ENCODE data around the gene IL18.
"Not testable (repeated sequence)": the region's sequence is repeated elsewhere in the genome, so short reads cannot be mapped to it uniquely, and the experiment has no call there.

IL18 gene

DNA sequence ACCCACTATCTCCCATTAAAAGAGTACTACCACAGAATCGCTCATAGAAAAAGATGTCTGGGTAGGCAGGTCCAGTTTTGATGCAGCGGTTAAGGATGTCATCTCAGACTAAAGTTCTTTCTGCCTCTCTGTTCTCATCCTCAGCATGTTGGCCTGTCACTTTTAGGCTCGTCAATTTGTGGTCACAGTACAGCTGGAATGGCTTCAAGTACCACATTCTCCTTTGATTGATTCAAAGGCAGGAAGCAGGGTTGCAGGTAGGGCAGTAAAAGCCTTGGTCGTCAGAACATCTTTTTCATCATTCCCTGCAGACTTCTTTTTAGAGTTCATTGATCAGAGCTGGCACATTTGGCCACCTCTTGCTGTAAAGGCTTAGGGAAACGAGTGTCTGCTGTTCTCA, 48.5 kb downstream of the IL18 start:
- no peak for DNase-seq

DNA sequence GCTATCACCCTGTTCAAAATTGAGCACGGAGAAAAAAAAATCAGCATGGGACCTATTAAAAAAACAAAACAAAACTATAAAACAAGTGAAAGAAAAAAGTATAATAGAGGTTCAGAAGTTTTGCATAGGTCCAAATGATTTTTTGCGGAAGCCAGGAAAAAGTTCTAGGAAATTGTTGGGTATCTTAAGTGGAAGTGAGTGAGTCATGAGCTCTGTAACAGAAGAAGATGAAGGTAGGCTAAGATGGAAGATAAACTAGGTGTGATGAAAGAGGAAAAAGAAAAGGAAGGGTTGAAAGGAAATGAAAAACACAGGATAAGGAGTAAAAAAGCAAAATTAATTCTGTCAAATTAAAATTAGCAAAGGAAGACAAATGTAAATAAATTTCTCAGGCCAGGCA, 49.4 kb downstream of the IL18 start:
- no peak for DNase-seq

DNA sequence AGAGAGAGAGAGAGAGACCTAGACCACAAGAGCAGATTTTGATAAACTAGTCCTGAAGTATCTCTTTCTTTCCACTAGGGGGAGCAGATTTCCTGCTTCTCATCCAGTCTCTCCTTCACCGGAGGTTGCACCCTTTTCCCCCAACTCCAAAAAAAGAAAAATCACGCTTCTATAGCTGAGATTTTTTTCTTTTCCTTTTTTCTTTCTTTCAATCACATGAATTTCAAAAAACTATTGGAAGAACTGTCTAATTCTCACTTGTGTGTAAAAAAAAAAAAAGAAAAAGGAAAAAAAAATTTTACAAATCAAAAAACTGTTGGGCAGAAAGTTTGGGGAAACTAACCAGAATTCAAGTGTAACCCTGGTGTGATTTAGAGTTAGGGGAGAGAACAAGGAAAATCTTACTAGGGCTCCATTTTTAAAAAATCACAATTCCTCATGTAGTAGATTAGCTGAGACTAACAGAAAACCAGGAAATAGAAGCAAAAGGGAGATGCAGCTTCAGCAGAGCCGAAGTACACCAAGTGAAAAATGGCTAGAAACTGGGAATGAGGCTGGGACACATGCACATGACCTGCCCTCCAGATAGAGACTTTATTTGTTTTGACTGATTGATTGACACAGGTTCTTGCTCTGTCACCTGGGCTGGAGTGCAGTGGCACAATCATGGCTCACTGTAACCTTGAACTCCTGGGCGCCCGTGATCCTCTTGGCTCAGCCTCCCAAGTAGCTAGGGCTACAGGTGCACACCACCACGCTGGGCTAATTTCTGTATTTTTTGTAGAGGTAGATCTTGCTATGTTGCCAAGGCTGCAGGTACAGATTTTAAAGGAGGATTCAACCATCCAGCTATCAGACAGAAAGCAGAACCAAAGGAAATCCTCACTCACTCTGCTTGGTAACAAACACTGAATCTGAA, 50.1 kb downstream of the IL18 start:
- no peak for DNase-seq

GRCh38 chr11:112106070-112106469, 57.8 kb downstream of the IL18 start:
- no peak for DNase-seq

GRCh38 chr11:112103446-112103845, 60.4 kb downstream of the IL18 start:
- no peak for DNase-seq

DNA sequence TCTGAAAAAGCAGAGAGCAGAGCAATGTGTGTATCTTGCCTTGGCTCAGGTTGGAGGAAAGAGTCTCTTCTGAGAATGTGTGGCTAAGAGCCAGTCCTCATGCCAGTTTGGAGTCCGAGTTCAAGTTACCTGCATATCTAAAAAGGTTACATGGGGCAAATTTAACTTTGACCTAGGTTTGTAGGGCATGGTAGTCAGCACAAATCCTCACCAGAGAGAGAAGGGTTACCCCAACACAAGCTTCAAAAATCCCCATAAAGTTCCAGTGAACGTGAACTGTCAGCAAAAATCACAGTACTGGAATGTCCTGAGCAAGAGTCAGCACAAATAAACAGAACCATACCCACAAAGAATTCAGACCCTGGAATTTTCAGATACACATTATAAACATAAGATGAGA, 63.4 kb downstream of the IL18 start:
- no peak for DNase-seq

DNA sequence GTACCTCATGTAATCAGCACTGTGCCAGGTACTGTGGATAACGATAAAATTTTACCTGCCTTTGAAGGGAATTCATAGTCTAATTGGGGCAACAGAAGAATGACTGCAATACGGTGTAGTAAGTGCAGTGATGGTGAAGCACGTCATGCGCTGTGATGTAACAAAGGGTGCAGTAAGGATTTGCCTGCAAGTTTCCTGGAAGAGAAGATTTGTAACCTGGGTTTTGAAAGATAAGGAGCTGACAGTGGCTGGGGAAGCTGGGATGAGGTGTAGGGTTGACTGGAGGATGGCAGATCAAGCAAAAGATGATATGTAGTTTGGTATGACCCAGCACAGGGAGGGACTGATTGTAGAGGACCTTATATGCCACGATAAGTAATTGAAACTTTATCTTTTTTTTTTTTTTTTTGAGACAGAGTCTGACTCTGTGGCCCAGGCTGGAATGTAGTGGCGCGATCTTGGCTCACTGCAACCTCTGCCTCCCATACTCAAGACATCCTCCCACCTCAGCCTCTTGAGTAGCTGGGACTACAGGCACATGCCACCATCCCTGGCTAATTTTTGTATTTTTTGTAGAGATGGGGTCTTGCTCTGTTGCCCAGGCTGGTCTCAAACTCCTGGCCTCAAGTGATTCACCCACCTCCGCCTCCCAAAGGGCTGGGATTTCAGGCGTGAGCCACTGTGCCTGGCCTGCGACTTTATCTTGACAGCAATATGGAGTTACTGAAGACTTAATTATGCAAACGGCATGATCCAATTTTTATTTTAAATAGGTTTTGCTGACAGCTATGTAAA, 66.0 kb downstream of the IL18 start:
- no peak for DNase-seq

DNA sequence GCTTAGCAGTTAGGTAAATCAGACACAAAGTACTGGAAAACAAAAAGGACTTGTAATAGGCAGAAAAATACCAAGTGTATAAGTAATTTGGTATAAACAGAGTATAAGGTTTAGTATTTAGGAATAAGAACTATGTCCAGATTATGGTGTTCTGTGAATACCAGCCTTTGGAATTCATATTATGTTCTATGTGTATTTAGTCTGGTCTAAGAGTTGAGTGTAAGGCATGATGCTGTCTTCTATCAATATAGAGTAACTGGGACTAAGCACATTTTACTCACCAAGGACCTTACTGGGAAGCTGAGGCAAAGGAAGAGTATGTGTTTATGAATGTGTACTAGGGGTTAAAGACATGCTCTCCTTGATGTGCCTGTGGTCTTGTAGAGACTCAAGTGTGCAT, 67.7 kb downstream of the IL18 start:
- no peak for DNase-seq

DNA sequence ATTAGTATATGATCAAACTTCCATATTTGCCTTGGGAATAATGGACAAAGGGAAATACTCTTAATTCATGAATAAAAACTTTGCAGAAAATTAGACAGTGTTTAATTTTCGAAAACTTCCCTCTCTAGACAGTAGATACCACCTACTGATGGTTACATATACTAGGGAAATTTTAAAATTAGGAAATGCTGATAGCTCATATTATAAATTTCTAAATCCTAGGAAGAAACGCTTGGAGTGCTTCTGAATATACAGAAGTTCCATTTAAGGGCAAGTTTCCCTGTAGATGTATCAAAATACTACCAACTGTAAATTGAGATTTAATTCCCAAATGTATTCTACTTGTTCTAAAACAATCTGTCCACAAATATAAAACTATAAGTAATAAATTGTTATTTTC, 68.6 kb downstream of the IL18 start:
- not testable (repeated sequence) for DNase-seq

All from stimulated activated naive CD4-positive, alpha-beta T cell treated with Interleukin-2 at 50 U/mL for 16 hours (primary cell).